Smooth muscle cell (in vitro differentiated cells): ENCODE measurements around the gene TRPV4. TPM values are rescaled to one million over a fixed set of nuclear protein-coding genes. Genes with fewer than 3 reads are reported as not detected.

Source experiments
- DNase-seq: peaks from one replicate; lab custom pipeline; 2025; ENCODE audit not compliant: unreplicated experiment; lab: John Stamatoyannopoulos, UW
- H2AFZ ChIP-seq: fragments of 200-600 bp; sonication (generic); 2 replicates; pipeline ENCODE4 v1.6.0; 2016; ENCODE audit warnings: antibody characterized with exemption, low read depth, mild to moderate bottlenecking
- H3F3A ChIP-seq: fragments of 200-600 bp; sonication (generic); 2 replicates; pipeline ENCODE4 v1.6.0; 2017; ENCODE audit warnings: antibody characterized with exemption, low read depth
- H3K27ac ChIP-seq: fragments of 200-600 bp; sonication (generic); 2 replicates; pipeline ENCODE4 v1.5.1; 2016; ENCODE audit warnings: low read depth, mild to moderate bottlenecking
- H3K27me3 ChIP-seq: fragments of 200-600 bp; sonication (generic); 2 replicates; pipeline ENCODE4 v1.6.1; 2016; ENCODE audit warnings: low read depth, mild to moderate bottlenecking
- H3K36me3 ChIP-seq: fragments of 200-600 bp; sonication (generic); 2 replicates; pipeline ENCODE4 v1.5.1; 2016; ENCODE audit warnings: low read depth
- H3K4me1 ChIP-seq: fragments of 200-600 bp; sonication (generic); 2 replicates; pipeline ENCODE4 v1.5.1; 2016; ENCODE audit warnings: low read depth
- H3K4me2 ChIP-seq: fragments of 200-600 bp; sonication (generic); 2 replicates; pipeline ENCODE4 v1.6.0; 2016; ENCODE audit warnings: mild to moderate bottlenecking
- H3K4me3 ChIP-seq: fragments of 200-600 bp; sonication (generic); 2 replicates; pipeline ENCODE4 v1.5.1; 2016; ENCODE audit warnings: mild to moderate bottlenecking
- H3K79me2 ChIP-seq: fragments of 200-600 bp; sonication (generic); 2 replicates; pipeline ENCODE4 v1.6.0; 2016; ENCODE audit warnings: low read depth, mild to moderate bottlenecking
- H3K9ac ChIP-seq: fragments of 200-600 bp; sonication (generic); 2 replicates; pipeline ENCODE4 v1.6.0; 2016; ENCODE audit warnings: low read depth
- H3K9me3 ChIP-seq: fragments of 200-600 bp; sonication (generic); replicated peaks from 2 replicates; pipeline ENCODE4 v1.5.1; 2016; ENCODE audit warnings: low read depth
- H4K20me1 ChIP-seq: fragments of 200-600 bp; sonication (generic); 2 replicates; pipeline ENCODE4 v1.6.0; 2016; ENCODE audit warnings: low read depth
- CTCF ChIP-seq: fragments of 200-600 bp; sonication (generic); IDR thresholded peaks from 2 replicates; pipeline ENCODE4 v1.5.1; 2017; ENCODE audit warnings: borderline replicate concordance, mild to moderate bottlenecking, antibody characterized with exemption; ENCODE audit not compliant: insufficient read depth, poor library complexity, severe bottlenecking
- WGBS: methylation state at CpG from one replicate; pipeline ENCODE4 v1.1.7; 2016; ENCODE audit warnings: low lambda C conversion rate; 5-methylcytosine and 5-hydroxymethylcytosine counted together
- polyA plus RNA-seq: library from polyadenylated mRNA; unstranded; fragments of >200 nt; fragmentation: Nextera tagmentation; extraction: Ambion mirVana; gene quantifications from 2 replicates; pipeline ENCODE4 v1.2.1, GENCODE V29; 2016
- total RNA-seq: library from RNA; depleted of rRNA; stranded (reverse); fragments of >200 nt; gene quantifications from 2 replicates; pipeline ENCODE4 v1.2.3, GENCODE V29; 2014

Gene TRPV4
- total and polyA plus RNA-seq, 2 experiments from 2014 or later: 1.5 to 1.9 TPM

- H3K4me3 ChIP-seq: no peak overlapping the region
Measured at GRCh38 chr12:109740694-109741245, 92.4 kb downstream of the TRPV4 start.

DNA sequence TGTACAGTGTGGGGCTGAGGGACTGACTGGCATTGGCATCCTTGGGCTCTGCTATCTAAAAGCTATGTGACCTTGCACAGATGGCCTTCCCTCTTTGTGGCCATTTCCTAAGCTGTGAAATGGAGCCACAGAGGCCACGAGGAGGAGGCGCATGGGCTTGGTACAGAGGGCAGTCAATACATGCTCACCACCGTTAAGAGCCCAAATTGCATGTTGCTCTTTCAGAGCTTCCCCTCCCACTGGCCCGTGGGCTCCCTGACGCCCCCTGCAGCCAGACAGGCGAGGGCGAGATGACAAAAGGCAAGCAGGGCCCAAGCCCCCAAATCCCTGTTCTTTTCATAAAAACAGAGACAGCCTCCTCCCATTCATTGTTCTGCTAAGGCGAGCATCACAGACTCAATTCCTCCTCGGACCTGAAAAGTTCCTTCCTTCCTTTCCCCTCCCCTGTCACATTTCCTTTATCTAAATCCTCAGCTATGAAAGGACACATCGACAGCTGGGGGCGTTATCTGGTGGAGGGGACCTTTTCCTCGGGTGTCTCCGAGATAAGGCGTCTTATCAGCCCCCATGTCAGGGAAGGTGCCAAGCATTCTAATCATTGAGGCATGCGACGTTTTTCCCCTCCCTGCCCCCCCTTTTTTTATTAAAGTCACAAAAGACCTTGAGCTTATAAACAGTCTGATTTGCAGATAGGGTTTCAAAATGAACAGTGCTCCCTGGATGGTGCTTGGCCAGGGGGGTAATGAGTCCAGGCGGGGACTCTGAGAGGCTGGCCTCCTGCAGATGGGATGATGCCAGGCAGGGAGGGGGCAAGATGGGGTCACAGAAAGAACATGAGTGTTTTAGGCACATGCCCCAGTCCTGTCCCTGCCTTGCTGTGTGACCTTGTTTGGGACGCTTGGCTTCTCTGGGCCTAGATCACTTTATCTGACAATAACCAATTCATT lies 93.2 kb downstream of the TRPV4 start:
- Histone ChIP-seq H3F3A (no peaks in the 10 kb centered on the region), H3K4me3 (no peak overlapping the region), H3K4me1 (peaks cover 7% of the 10 kb centered on the region), H3K27ac (no peak overlapping the region), H3K27me3 (no peaks in the 10 kb centered on the region), H3K36me3 (no peaks in the 10 kb centered on the region), H3K4me2 (no peak overlapping the region), H3K79me2 (no peaks in the 10 kb centered on the region), H3K9ac (no peak overlapping the region), H2AFZ (no peak overlapping the region), H3K9me3 (no peaks in the 10 kb centered on the region), H4K20me1 (peaks cover 34% of the 10 kb centered on the region)
- DNase-seq: no peak
- no peak for TF ChIP-seq CTCF
- WGBS: 47% methylated on average over 18 of the region's 18 CpGs

More at GRCh38 chr12:109740694-109741245, 92.4 kb downstream of the TRPV4 start:
- H3K27me3 ChIP-seq: no peaks in the 10 kb centered on the region
- TF ChIP-seq CTCF: no peak
- no peaks in the 10 kb centered on the region for H3K9me3 ChIP-seq
- H3K4me2 ChIP-seq: no peak overlapping the region
- no peaks in the 10 kb centered on the region for H3K79me2 ChIP-seq
- no peaks in the 10 kb centered on the region for H3K36me3 ChIP-seq
- H3K4me1 ChIP-seq: peaks cover 7% of the 10 kb centered on the region
- H3K27ac ChIP-seq: no peak overlapping the region
- H3F3A ChIP-seq: no peaks in the 10 kb centered on the region
- H2AFZ ChIP-seq: no peak overlapping the region
- no peak overlapping the region for H3K9ac ChIP-seq
- DNase-seq: no peak
- WGBS: 90% methylated on average over 10 of the region's 10 CpGs
- H4K20me1 ChIP-seq: peaks cover 27% of the 10 kb centered on the region

- H3K79me2 ChIP-seq: no peaks in the 10 kb centered on the region
- H3K27me3 ChIP-seq: peaks cover 5% of the 10 kb centered on the region
- no peak overlapping the region for H3K9ac ChIP-seq
- H3K9me3 ChIP-seq: no peaks in the 10 kb centered on the region
- TF ChIP-seq CTCF: no peak
- no peaks in the 10 kb centered on the region for H3K36me3 ChIP-seq
- no peak overlapping the region for H2AFZ ChIP-seq
- H4K20me1 ChIP-seq: peaks cover 35% of the 10 kb centered on the region
- no peak overlapping the region for H3K4me3 ChIP-seq
- WGBS: 91% methylated on average over 6 of the region's 6 CpGs
- H3F3A ChIP-seq: no peaks in the 10 kb centered on the region
- no peak for DNase-seq
- H3K27ac ChIP-seq: no peak overlapping the region
- H3K4me2 ChIP-seq: no peak overlapping the region
- H3K4me1 ChIP-seq: peaks cover 15% of the 10 kb centered on the region
Measured at GRCh38 chr12:109738878-109739665, 94.1 kb downstream of the TRPV4 start.
